ENCODE measurements around the gene TMEM140. TPM values are rescaled to one million over a fixed set of nuclear protein-coding genes. Genes with fewer than 3 reads are reported as not detected.

TMEM140 gene
- polyA plus RNA-seq, 1 donor (not counting 4 experiments of a cell fraction or from before 2014, with no cell fraction given) = 0.17 TPM

- Histone ChIP-seq H3K27ac (ENCODE audit: control insufficient read depth, insufficient read depth, low read length) (no peak overlapping the region), H3K9me1 (ENCODE audit: control insufficient read depth, extremely low read depth, insufficient read depth, low read length) (peaks cover 2% of the 10 kb centered on the region), H3K4me1 (ENCODE audit: control insufficient read depth, extremely low read depth, insufficient read depth, low read length) (peaks cover 7% of the 10 kb centered on the region), H3K36me3 (ENCODE audit: control insufficient read depth in 2 of 2, extremely low read depth in 1 of 2, insufficient read depth in 2 of 2, low read length in 2 of 2) (peaks cover 7 to 11% of the 10 kb centered on the region in 2 experiments), H3K4me3 (ENCODE audit: control insufficient read depth in 2 of 3, extremely low read depth in 1 of 3, insufficient read depth in 2 of 3, low read depth in 1 of 3, low read length in 3 of 3) (no peak overlapping the region), H3K9me3 (ENCODE audit: control insufficient read depth, low read depth, low read length) (no peaks in the 10 kb centered on the region), H2AFZ (ENCODE audit: control insufficient read depth, low read length) (no peak overlapping the region), H3K79me2 (ENCODE audit: control insufficient read depth, insufficient read depth, low read length) (no peaks in the 10 kb centered on the region), H4K20me1 (ENCODE audit: control insufficient read depth, extremely low read depth, insufficient read depth, low read length) (no peaks in the 10 kb centered on the region), H3K9ac (ENCODE audit: control insufficient read depth, extremely low read depth, insufficient read depth, low read length) (no peak overlapping the region), H3K4me2 (ENCODE audit: control insufficient read depth, extremely low read depth, insufficient read depth, low read depth, low read length) (no peak overlapping the region), H3K27me3 (ENCODE audit: control insufficient read depth, extremely low read depth, insufficient read depth, low read length) (no peaks in the 10 kb centered on the region)
- DNase-seq (ENCODE audit: low read depth, low spot score) (no peak), FAIRE-seq (no peak)
- TF ChIP-seq EZH2 (IDR thresholded peaks at IDR 0.05; ENCODE audit: low read length) (no peak), CTCF (optimal IDR thresholded peaks at IDR 0.05 in 1 of 3, IDR thresholded peaks at IDR 0.05 in 1 of 3, conservative IDR thresholded peaks at IDR 0.05 in 1 of 3; ENCODE audit: extremely low read depth in 1 of 3, insufficient read depth in 2 of 3, low read length in 3 of 3) (no peak)
- dilution Hi-C loops (cut with MboI; ENCODE audit: extremely low pct_ligation_motif_present, low sequenced_read_pairs) = loop anchor here (25.0 kb wide), 1 partner anchor 174 kb away; the partner anchor contains the start of gene AGBL3
Observed at GRCh38 chr7:135160858-135161653, 13.2 kb downstream of the TMEM140 start.

DNA sequence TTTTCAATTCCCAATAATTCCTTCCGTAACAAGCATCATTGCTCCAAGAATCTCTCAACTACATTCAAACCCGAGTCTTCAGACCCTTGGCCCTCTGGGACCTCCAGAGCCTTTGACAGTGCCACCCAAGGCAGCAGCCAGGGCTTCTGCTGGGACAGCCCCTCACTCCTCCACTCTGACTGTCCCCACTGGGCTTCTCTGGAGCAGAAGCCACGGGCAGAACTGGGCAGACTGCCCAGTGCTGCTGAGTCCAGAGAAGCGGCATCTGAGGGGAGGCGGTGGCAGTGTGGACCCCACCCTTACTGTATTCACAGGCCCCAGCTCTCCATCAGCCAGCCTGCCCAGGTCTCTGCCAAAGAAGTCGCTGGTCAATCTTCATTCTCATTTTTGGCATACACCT, 13.8 kb downstream of the TMEM140 start:
- H3K36me3 ChIP-seq (ENCODE audit: control insufficient read depth in 2 of 2, extremely low read depth in 1 of 2, insufficient read depth in 2 of 2, low read length in 2 of 2) = peaks cover 12 to 16% of the 10 kb centered on the region in 2 experiments
- no peaks in the 10 kb centered on the region for H3K79me2 ChIP-seq (ENCODE audit: control insufficient read depth, insufficient read depth, low read length)
- no peak overlapping the region for H2AFZ ChIP-seq (ENCODE audit: control insufficient read depth, low read length)
- no peaks in the 10 kb centered on the region for H3K27me3 ChIP-seq (ENCODE audit: control insufficient read depth, extremely low read depth, insufficient read depth, low read length)
- no peak overlapping the region for H3K27ac ChIP-seq (ENCODE audit: control insufficient read depth, insufficient read depth, low read length)
- H3K4me2 ChIP-seq (ENCODE audit: control insufficient read depth, extremely low read depth, insufficient read depth, low read depth, low read length) = no peak overlapping the region
- no peak overlapping the region for H3K4me3 ChIP-seq (ENCODE audit: control insufficient read depth in 2 of 3, extremely low read depth in 1 of 3, insufficient read depth in 2 of 3, low read depth in 1 of 3, low read length in 3 of 3)
- dilution Hi-C loops (cut with MboI; ENCODE audit: extremely low pct_ligation_motif_present, low sequenced_read_pairs) = loop anchor here (25.0 kb wide), 1 partner anchor 174 kb away; the partner anchor contains the start of gene AGBL3
- no peak for TF ChIP-seq EZH2 (IDR thresholded peaks at IDR 0.05; ENCODE audit: low read length)
- TF ChIP-seq CTCF (optimal IDR thresholded peaks at IDR 0.05 in 1 of 3, IDR thresholded peaks at IDR 0.05 in 1 of 3, conservative IDR thresholded peaks at IDR 0.05 in 1 of 3; ENCODE audit: extremely low read depth in 1 of 3, insufficient read depth in 2 of 3, low read length in 3 of 3) = no peak
- H3K9me1 ChIP-seq (ENCODE audit: control insufficient read depth, extremely low read depth, insufficient read depth, low read length) = peaks cover 2% of the 10 kb centered on the region
- H3K4me1 ChIP-seq (ENCODE audit: control insufficient read depth, extremely low read depth, insufficient read depth, low read length) = peaks cover 7% of the 10 kb centered on the region
- no peak for FAIRE-seq
- H3K9ac ChIP-seq (ENCODE audit: control insufficient read depth, extremely low read depth, insufficient read depth, low read length) = no peak overlapping the region
- H4K20me1 ChIP-seq (ENCODE audit: control insufficient read depth, extremely low read depth, insufficient read depth, low read length) = no peaks in the 10 kb centered on the region
- H3K9me3 ChIP-seq (ENCODE audit: control insufficient read depth, low read depth, low read length) = no peaks in the 10 kb centered on the region
- no peak for DNase-seq (ENCODE audit: low read depth, low spot score)
